ENCODE measurements around the gene SCAF4.

The SCAF4 gene

DNA sequence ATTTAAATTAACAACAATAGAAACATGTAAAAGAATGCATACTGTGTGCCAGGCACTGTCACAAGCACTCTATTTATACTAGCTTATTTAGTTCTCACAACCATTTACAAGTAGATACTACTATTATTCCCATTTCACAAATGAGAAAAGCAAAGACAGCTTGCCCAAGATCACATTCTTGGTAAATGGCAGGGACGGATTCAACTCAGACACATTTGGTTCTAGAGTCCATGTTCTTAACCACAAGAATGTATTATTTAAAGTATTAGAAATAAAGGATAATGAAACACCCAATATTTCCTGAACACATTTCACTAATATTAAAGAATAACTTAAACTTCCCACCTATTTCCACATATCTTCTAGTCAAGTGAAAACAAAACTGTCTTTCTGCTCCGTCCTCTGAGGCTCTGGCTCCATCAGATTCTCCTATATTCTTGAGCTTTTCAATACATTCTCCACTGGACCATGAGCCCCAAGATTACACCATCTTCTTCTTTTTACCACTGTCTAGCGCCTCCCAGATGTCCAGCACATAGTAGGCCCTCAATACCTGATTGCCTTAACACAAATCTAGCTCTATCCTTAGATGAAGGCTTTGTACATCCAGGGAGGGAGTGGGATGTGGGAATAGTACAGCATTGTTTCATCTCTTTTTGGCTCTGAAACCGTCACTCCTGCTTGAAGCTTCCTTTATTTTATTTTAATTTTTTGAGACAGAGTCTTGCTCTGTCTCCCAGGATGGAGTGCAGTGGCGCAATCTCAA lies 43.1 kb downstream of the SCAF4 start:
- Mint-ChIP-seq H3K36me3 (ENCODE audit: low read depth) (peaks cover 88% of the 10 kb centered on the region), H3K4me3 (no peak overlapping the region), H3K4me1 (no peaks in the 10 kb centered on the region), H3K27me3 (ENCODE audit: low read depth) (no peaks in the 10 kb centered on the region), H3K9me3 (no peaks in the 10 kb centered on the region), H3K27ac (no peak overlapping the region)
- no peak for TF ChIP-seq CTCF (IDR thresholded peaks at IDR 0.05; ENCODE audit: unreplicated experiment in 3 of 3)

GRCh38 chr21:31687108-31687507 lies 44.8 kb downstream of the SCAF4 start:
- no peak overlapping the region for H3K4me3 Mint-ChIP-seq
- H3K9me3 Mint-ChIP-seq: no peaks in the 10 kb centered on the region
- no peak for TF ChIP-seq CTCF (IDR thresholded peaks at IDR 0.05; ENCODE audit: unreplicated experiment in 3 of 3)
- H3K4me1 Mint-ChIP-seq: no peaks in the 10 kb centered on the region
- H3K27me3 Mint-ChIP-seq (ENCODE audit: low read depth): no peaks in the 10 kb centered on the region
- no peak overlapping the region for H3K27ac Mint-ChIP-seq
- peaks cover 86% of the 10 kb centered on the region for H3K36me3 Mint-ChIP-seq (ENCODE audit: low read depth)

- TF ChIP-seq CTCF (IDR thresholded peaks at IDR 0.05; ENCODE audit: unreplicated experiment in 3 of 3): no peak
- no peak overlapping the region for H3K4me3 Mint-ChIP-seq
- no peaks in the 10 kb centered on the region for H3K4me1 Mint-ChIP-seq
- H3K36me3 Mint-ChIP-seq (ENCODE audit: low read depth): peaks cover 86% of the 10 kb centered on the region
- no peaks in the 10 kb centered on the region for H3K27me3 Mint-ChIP-seq (ENCODE audit: low read depth)
- no peaks in the 10 kb centered on the region for H3K9me3 Mint-ChIP-seq
- H3K27ac Mint-ChIP-seq: peak overlapping the region in 1 of 3 experiments; percentile 48
These were observed 45.5 kb downstream of the SCAF4 start for GRCh38 chr21:31686272-31686915.

- H3K27ac Mint-ChIP-seq: no peak overlapping the region
These were observed 47.0 kb downstream of the SCAF4 start for GRCh38 chr21:31684918-31685317.

DNA sequence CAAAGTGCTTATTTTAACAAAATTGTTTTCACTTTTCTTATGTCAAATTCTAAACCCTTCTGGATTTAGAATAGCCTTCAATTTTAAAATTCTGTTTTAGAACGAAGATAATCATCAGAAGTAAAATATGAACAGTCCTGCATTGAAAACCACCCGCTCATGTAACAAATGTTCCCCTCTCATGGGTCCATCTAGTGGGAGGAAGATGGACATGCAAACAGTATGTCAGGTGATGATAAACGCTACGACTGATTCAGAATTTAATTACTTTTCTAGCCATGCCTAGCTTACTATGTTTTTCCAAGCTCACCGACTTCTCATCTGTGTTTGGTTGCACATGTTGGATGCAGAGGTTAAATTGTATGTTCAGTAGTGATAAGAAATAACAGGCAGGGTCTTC lies 48.9 kb downstream of the SCAF4 start:
- TF ChIP-seq CTCF (IDR thresholded peaks at IDR 0.05; ENCODE audit: unreplicated experiment in 3 of 3): no peak
- H3K36me3 Mint-ChIP-seq (ENCODE audit: low read depth): peaks cover 65% of the 10 kb centered on the region
- H3K4me3 Mint-ChIP-seq: no peak overlapping the region
- H3K27me3 Mint-ChIP-seq (ENCODE audit: low read depth): no peaks in the 10 kb centered on the region
- no peaks in the 10 kb centered on the region for H3K4me1 Mint-ChIP-seq
- no peaks in the 10 kb centered on the region for H3K9me3 Mint-ChIP-seq
- no peak overlapping the region for H3K27ac Mint-ChIP-seq

More at GRCh38 chr21:31684918-31685317, 47.0 kb downstream of the SCAF4 start:
- Mint-ChIP-seq H3K4me3 (no peak overlapping the region), H3K9me3 (no peaks in the 10 kb centered on the region), H3K36me3 (ENCODE audit: low read depth) (peaks cover 73% of the 10 kb centered on the region), H3K4me1 (no peaks in the 10 kb centered on the region), H3K27me3 (ENCODE audit: low read depth) (no peaks in the 10 kb centered on the region)
- TF ChIP-seq CTCF (IDR thresholded peaks at IDR 0.05; ENCODE audit: unreplicated experiment in 3 of 3): no peak

Data from nephron (organoid).